Measurements from ENCODE around the gene EIF3L. TPM values are rescaled to one million over a fixed set of nuclear protein-coding genes. Genes with fewer than 3 reads are reported as not detected.
A peak's percentile ranks its signal among the peaks of the same experiment; 100 is the strongest.

Gene EIF3L
- total RNA-seq, 1 experiment from 2014 or later, result 739 TPM

DNA sequence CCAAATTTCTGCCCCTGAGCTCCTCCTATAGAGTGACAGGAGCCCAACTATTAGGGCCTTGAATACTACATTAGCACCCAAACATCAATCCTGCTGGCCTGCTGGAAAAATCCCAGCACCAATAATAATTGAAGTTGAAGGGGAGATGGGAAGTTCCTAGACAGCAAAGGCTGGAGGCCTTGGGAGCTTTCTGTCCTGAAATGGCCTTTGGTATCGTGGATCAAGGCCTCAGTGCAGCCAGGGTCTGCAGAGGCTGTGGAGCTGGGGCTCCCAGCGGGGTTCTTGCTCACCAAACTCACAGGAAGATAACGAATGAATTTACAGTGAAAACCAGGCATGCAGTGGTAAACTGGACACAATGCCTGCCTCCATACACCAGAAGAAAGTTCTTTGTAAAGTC is 47.7 kb downstream of the EIF3L start:
- Histone ChIP-seq H3K9ac (ENCODE audit: extremely low read depth, insufficient read length, low read length) (no peak overlapping the region), H3K79me2 (ENCODE audit: insufficient read depth, low read length) (no peaks in the 10 kb centered on the region)

More for the DNA sequence above, 47.7 kb downstream of the EIF3L start:
- H3K27me3 ChIP-seq (ENCODE audit: insufficient read depth, low read length), result no peaks in the 10 kb centered on the region
- H3K18ac ChIP-seq (ENCODE audit: insufficient read length, low read depth, low read length), result no peak overlapping the region
- H2AK5ac ChIP-seq (ENCODE audit: insufficient read length, low read length), result no peak overlapping the region
- H3K4me2 ChIP-seq (ENCODE audit: insufficient read depth, insufficient read length, low read length), result no peak overlapping the region
- H3K56ac ChIP-seq (ENCODE audit: insufficient read length, low read depth, low read length), result no peak overlapping the region
- WGBS (ENCODE audit: extremely low coverage, insufficient read length, low lambda C conversion rate), result no CpG with 5 or more reads among the region's 3 CpGs
- Mint-ChIP-seq H3K4me1 (peaks cover 42 to 53% of the 10 kb centered on the region in 2 experiments), H3K4me3 (no peak overlapping the region), H3K27ac (peak overlapping the region; percentile 89 to 94 (median 93); a peak in 6 of 7 replicates), H3K27me3 (ENCODE audit: low read depth) (no peaks in the 10 kb centered on the region), H3K36me3 (ENCODE audit: insufficient read depth in 1 of 3, low read depth in 3 of 3) (peaks cover 0 to 6% (median 2%) of the 10 kb centered on the region in 3 experiments; a peak in 4 of 7 replicates), H3K9me3 (no peaks in the 10 kb centered on the region)
- H2AFZ ChIP-seq (ENCODE audit: low read length), result no peak overlapping the region
- no peaks in the 10 kb centered on the region for H4K20me1 ChIP-seq (ENCODE audit: control insufficient read depth, insufficient read depth, insufficient read length)
- TF ChIP-seq, protein P1, sequence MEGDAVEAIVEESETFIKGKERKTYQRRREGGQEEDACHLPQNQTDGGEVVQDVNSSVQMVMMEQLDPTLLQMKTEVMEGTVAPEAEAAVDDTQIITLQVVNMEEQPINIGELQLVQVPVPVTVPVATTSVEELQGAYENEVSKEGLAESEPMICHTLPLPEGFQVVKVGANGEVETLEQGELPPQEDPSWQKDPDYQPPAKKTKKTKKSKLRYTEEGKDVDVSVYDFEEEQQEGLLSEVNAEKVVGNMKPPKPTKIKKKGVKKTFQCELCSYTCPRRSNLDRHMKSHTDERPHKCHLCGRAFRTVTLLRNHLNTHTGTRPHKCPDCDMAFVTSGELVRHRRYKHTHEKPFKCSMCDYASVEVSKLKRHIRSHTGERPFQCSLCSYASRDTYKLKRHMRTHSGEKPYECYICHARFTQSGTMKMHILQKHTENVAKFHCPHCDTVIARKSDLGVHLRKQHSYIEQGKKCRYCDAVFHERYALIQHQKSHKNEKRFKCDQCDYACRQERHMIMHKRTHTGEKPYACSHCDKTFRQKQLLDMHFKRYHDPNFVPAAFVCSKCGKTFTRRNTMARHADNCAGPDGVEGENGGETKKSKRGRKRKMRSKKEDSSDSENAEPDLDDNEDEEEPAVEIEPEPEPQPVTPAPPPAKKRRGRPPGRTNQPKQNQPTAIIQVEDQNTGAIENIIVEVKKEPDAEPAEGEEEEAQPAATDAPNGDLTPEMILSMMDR (conservative IDR thresholded peaks at IDR 0.05), result no peak
- no peak overlapping the region for H3K23ac ChIP-seq (ENCODE audit: insufficient read length, low read depth, low read length)
- H2BK15ac ChIP-seq (ENCODE audit: low read depth, low read length), result no peak overlapping the region
- no peak overlapping the region for H3K27ac ChIP-seq (ENCODE audit: insufficient read length, low read depth, low read length)
- no peak for DNase-seq
- H3T11ph ChIP-seq (ENCODE audit: low read length), result no peak overlapping the region
- H3K79me1 ChIP-seq (ENCODE audit: insufficient read depth, low read depth, low read length, poor library complexity, severe bottlenecking), result no peaks in the 10 kb centered on the region
- H4K91ac ChIP-seq (ENCODE audit: insufficient read length, low read depth, low read length), result no peak overlapping the region
- H3K4ac ChIP-seq (ENCODE audit: low read depth, low read length), result no peak overlapping the region
- H2BK12ac ChIP-seq (ENCODE audit: insufficient read length, low read depth, low read length), result no peak overlapping the region
- no peak overlapping the region for H4K8ac ChIP-seq (replicated peaks; ENCODE audit: insufficient read length, low read depth, low read length)
- H2BK5ac ChIP-seq (ENCODE audit: insufficient read length, low read length), result no peak overlapping the region
- no peak overlapping the region for H3K14ac ChIP-seq (ENCODE audit: insufficient read depth, low read length)
- no peak overlapping the region for H2BK20ac ChIP-seq (ENCODE audit: low read depth, low read length, poor library complexity, severe bottlenecking)
- no peaks in the 10 kb centered on the region for H3K23me2 ChIP-seq (ENCODE audit: insufficient read length, low read depth, low read length, poor library complexity, severe bottlenecking)
- H4K5ac ChIP-seq (ENCODE audit: insufficient read length, low read depth, low read length), result no peak overlapping the region
- H2BK120ac ChIP-seq (ENCODE audit: low read depth, low read length, poor library complexity, severe bottlenecking), result no peak overlapping the region
- peaks cover 12% of the 10 kb centered on the region; the same call in 1 of the 2 replicates for H3K4me1 ChIP-seq (ENCODE audit: insufficient read depth, low read length)
- no peaks in the 10 kb centered on the region for H3K9me3 ChIP-seq (ENCODE audit: control insufficient read depth, low read depth, low read length)

All from H9 (cell line).